NB4 (cell line): Measurements from ENCODE around the gene GALNT2.

Experiments used
- MYC ChIP-seq: IDR thresholded peaks from 2 replicates; pipeline ENCODE4 v1.6.1; 2011; ENCODE audit warnings: low read depth, low read length
- POLR2A ChIP-seq: IDR thresholded peaks from 2 replicates; pipeline ENCODE4 v1.6.1; 2011; ENCODE audit warnings: mild to moderate bottlenecking; ENCODE audit not compliant: insufficient read length; ENCODE audit errors: extremely low read depth
- TF ChIP-seq, protein P1 (sequence below): IDR thresholded peaks from one replicate; pipeline ENCODE4 v1.5.1; 2012; ENCODE audit warnings: low read depth, low read length

DNA sequence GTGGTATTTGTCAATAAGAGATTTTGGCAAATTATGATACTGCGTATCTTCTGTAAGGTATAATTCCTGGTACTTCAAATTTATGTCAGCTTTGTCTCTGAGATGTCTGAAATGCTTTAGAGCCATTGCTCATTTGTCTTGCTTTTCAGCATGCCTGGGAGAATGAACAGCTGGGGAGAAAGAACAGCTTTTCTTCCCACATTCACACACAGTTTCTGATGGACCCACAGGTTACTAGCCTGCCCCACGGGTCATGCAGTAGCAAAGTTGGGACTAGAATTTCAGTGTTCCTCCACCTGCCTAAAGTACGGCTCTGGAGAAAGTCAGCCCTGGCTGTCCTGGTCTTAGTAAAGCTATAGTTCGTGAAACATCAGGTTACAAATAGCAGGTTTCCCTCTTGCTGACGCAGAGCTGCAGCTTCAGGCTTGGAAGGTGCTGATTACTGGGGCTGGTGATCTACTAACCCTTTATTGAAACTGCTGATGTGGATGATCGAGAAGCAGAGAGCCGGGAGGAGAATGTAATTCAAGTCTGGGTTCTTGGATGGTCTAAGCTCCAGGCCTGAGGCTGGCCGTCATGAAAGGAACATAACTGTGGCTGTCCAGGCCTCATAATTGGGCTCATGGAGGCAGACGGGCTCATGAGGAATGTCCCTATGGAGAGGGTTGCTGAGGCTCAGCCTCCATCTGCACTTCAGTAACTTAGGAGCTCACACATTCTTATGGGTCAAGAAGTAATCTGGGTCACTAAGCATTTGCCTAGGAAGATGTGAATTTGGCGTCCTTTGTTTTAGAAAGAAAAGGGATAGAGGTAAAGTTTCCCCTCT lies 12.4 kb downstream of the GALNT2 start:
- TF ChIP-seq, protein P1, sequence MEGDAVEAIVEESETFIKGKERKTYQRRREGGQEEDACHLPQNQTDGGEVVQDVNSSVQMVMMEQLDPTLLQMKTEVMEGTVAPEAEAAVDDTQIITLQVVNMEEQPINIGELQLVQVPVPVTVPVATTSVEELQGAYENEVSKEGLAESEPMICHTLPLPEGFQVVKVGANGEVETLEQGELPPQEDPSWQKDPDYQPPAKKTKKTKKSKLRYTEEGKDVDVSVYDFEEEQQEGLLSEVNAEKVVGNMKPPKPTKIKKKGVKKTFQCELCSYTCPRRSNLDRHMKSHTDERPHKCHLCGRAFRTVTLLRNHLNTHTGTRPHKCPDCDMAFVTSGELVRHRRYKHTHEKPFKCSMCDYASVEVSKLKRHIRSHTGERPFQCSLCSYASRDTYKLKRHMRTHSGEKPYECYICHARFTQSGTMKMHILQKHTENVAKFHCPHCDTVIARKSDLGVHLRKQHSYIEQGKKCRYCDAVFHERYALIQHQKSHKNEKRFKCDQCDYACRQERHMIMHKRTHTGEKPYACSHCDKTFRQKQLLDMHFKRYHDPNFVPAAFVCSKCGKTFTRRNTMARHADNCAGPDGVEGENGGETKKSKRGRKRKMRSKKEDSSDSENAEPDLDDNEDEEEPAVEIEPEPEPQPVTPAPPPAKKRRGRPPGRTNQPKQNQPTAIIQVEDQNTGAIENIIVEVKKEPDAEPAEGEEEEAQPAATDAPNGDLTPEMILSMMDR, result no peak
- TF ChIP-seq POLR2A (no peak), MYC (no peak)
